SK-N-SH treated with all-trans-retinoic acid at 6 μM for 48 hours (cell line): ENCODE measurements around the gene ATCAY.

Source experiments
- CSRNP3 ChIP-seq: fragments of 250-450 bp; sonication (Bioruptor Pico); IDR thresholded peaks from 2 replicates; pipeline ENCODE4 v1.5.1; 2021; ENCODE audit warnings: mild to moderate bottlenecking, moderate library complexity
- GLIS3 ChIP-seq: fragments of 250-450 bp; sonication (Bioruptor Pico); IDR thresholded peaks from 2 replicates; pipeline ENCODE4 v1.5.0; 2020; ENCODE audit warnings: mild to moderate bottlenecking, moderate library complexity
- POU6F1 ChIP-seq: fragments of 250-450 bp; sonication (Bioruptor Pico); IDR thresholded peaks from 2 replicates; pipeline ENCODE4 v1.8.0; 2021; ENCODE audit warnings: low read depth, mild to moderate bottlenecking, moderate library complexity, borderline replicate concordance
- PPARA ChIP-seq: fragments of 250-450 bp; sonication (Bioruptor Pico); IDR thresholded peaks from 2 replicates; pipeline ENCODE4 v1.5.0; 2020; ENCODE audit warnings: mild to moderate bottlenecking, borderline replicate concordance
- RARB ChIP-seq: fragments of 250-450 bp; sonication (Bioruptor Pico); IDR thresholded peaks from 2 replicates; pipeline ENCODE4 v1.8.0; 2021; ENCODE audit warnings: mild to moderate bottlenecking, moderate library complexity
- TOX ChIP-seq: fragments of 250-450 bp; sonication (Bioruptor Pico); IDR thresholded peaks from 2 replicates; pipeline ENCODE4 v1.8.0; 2021; ENCODE audit warnings: mild to moderate bottlenecking, moderate library complexity, borderline replicate concordance
- ZC3H10 ChIP-seq: fragments of 250-450 bp; sonication (Bioruptor Pico); IDR thresholded peaks from 2 replicates; pipeline ENCODE4 v1.5.1; 2021; ENCODE audit warnings: mild to moderate bottlenecking, moderate library complexity
- ZFP3 ChIP-seq: fragments of 250-450 bp; sonication (Bioruptor Pico); IDR thresholded peaks from 2 replicates; pipeline ENCODE4 v1.5.0; 2020; ENCODE audit warnings: mild to moderate bottlenecking, moderate library complexity
- ZNF70 ChIP-seq: fragments of 450-650 bp; formaldehyde crosslinking; IDR thresholded peaks from 2 replicates; pipeline ENCODE4 v1.5.0; 2020; ENCODE audit warnings: mild to moderate bottlenecking, moderate library complexity
- TF ChIP-seq, protein P1 (sequence below): fragments of 250-450 bp; sonication (Bioruptor Pico); IDR thresholded peaks from 2 replicates; pipeline ENCODE4 v1.5.1; 2020; ENCODE audit warnings: low read depth, mild to moderate bottlenecking, moderate library complexity
- TF ChIP-seq, protein P2 (sequence below): fragments of 250-450 bp; sonication (Bioruptor Pico); IDR thresholded peaks from 2 replicates; pipeline ENCODE4 v1.8.0; 2020; ENCODE audit warnings: mild to moderate bottlenecking, moderate library complexity, borderline replicate concordance
- TF ChIP-seq, protein P3 (sequence below): fragments of 250-450 bp; sonication (Bioruptor Pico); IDR thresholded peaks from 2 replicates; pipeline ENCODE4 v1.5.0; 2020; ENCODE audit warnings: mild to moderate bottlenecking, moderate library complexity

GRCh38 chr19:3902317-3902973 lies 22.0 kb downstream of the ATCAY start:
- TF ChIP-seq GLIS3 (CRISPR knock-in tag): no peak
- TF ChIP-seq RARB (CRISPR knock-in tag): no peak
- TF ChIP-seq TOX (CRISPR knock-in tag): no peak
- TF ChIP-seq CSRNP3: no peak
- TF ChIP-seq, protein P1, sequence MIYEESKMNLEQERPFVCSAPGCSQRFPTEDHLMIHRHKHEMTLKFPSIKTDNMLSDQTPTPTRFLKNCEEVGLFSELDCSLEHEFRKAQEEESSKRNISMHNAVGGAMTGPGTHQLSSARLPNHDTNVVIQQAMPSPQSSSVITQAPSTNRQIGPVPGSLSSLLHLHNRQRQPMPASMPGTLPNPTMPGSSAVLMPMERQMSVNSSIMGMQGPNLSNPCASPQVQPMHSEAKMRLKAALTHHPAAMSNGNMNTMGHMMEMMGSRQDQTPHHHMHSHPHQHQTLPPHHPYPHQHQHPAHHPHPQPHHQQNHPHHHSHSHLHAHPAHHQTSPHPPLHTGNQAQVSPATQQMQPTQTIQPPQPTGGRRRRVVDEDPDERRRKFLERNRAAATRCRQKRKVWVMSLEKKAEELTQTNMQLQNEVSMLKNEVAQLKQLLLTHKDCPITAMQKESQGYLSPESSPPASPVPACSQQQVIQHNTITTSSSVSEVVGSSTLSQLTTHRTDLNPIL (CRISPR knock-in tag): no peak
- TF ChIP-seq, protein P2, sequence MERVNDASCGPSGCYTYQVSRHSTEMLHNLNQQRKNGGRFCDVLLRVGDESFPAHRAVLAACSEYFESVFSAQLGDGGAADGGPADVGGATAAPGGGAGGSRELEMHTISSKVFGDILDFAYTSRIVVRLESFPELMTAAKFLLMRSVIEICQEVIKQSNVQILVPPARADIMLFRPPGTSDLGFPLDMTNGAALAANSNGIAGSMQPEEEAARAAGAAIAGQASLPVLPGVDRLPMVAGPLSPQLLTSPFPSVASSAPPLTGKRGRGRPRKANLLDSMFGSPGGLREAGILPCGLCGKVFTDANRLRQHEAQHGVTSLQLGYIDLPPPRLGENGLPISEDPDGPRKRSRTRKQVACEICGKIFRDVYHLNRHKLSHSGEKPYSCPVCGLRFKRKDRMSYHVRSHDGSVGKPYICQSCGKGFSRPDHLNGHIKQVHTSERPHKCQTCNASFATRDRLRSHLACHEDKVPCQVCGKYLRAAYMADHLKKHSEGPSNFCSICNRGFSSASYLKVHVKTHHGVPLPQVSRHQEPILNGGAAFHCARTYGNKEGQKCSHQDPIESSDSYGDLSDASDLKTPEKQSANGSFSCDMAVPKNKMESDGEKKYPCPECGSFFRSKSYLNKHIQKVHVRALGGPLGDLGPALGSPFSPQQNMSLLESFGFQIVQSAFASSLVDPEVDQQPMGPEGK: no peak
- TF ChIP-seq ZC3H10 (CRISPR knock-in tag): no peak
- TF ChIP-seq ZFP3 (CRISPR knock-in tag): no peak
- TF ChIP-seq ZNF70 (CRISPR knock-in tag): no peak
- TF ChIP-seq, protein P3, sequence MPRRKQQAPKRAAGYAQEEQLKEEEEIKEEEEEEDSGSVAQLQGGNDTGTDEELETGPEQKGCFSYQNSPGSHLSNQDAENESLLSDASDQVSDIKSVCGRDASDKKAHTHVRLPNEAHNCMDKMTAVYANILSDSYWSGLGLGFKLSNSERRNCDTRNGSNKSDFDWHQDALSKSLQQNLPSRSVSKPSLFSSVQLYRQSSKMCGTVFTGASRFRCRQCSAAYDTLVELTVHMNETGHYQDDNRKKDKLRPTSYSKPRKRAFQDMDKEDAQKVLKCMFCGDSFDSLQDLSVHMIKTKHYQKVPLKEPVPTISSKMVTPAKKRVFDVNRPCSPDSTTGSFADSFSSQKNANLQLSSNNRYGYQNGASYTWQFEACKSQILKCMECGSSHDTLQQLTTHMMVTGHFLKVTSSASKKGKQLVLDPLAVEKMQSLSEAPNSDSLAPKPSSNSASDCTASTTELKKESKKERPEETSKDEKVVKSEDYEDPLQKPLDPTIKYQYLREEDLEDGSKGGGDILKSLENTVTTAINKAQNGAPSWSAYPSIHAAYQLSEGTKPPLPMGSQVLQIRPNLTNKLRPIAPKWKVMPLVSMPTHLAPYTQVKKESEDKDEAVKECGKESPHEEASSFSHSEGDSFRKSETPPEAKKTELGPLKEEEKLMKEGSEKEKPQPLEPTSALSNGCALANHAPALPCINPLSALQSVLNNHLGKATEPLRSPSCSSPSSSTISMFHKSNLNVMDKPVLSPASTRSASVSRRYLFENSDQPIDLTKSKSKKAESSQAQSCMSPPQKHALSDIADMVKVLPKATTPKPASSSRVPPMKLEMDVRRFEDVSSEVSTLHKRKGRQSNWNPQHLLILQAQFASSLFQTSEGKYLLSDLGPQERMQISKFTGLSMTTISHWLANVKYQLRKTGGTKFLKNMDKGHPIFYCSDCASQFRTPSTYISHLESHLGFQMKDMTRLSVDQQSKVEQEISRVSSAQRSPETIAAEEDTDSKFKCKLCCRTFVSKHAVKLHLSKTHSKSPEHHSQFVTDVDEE: no peak
- no peak for TF ChIP-seq PPARA
- no peak for TF ChIP-seq POU6F1 (CRISPR knock-in tag)
